LNCAP (cell line): ENCODE results near the gene DTL.

Source experiments
- CTCF ChIP-seq: fragments of 450-650 bp; IDR thresholded peaks from 2 replicates; pipeline ENCODE4 v1.5.1; 2017; ENCODE audit warnings: mild to moderate bottlenecking

DTL gene

DNA sequence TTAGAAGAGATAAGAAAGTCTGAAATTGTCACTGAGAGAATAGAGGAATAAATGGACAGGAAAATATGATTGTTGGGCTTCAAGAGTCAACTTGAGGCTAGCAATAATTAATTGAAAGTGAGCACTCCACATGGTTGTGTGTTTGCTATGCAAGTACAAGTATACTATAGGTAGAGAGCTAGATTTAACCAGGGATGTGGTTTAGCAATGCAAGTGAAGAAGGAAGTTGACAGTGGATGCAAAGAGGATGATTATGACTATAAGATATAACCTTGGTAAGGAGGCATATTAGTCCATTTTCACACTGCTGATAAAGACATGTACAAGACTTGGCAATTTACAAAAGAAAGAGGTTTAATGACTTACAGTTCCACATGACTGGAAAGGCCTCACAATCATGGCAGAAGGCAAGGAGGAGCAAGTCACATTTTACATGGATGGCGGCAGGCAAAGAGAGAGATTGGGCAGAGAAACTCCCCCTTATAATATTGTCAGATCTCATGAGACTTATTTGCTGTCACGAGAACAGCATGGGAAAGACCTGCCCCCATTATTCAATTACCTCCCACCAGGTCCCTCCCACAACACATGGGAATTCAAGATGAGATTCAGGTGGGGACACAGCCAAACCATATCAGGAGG, 47.3 kb downstream of the DTL start:
- no peak for TF ChIP-seq CTCF

DNA sequence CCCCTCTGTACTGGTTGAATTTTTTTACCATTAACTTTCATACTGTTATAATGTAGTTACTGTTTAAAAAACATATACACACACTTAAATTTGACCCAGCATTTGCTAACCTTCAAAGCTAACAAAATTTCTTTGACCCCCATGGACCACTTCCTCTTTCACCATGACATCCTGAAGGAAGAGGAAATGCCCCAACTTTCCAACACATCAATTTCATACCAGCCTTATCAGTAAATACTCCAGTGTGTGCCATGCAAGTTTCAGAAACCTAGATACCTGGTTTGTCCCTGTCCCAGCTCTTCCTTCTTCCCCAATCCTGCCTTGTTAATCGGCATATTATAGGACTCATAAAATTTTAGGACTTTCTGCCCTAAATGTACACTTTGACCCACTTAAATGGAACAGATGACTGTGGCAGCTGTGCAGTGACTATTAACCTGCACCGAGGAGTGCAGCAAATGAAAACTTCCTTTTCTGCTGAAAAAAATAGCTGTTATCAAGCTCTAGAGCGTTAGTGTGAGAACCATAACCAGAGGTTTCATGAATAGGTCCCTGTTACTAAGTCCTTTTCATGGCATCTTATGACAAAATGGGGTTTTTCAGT, 54.1 kb downstream of the DTL start:
- no peak for TF ChIP-seq CTCF

GRCh38 chr1:212091438-212092121, 56.0 kb downstream of the DTL start:
- no peak for TF ChIP-seq CTCF

DNA sequence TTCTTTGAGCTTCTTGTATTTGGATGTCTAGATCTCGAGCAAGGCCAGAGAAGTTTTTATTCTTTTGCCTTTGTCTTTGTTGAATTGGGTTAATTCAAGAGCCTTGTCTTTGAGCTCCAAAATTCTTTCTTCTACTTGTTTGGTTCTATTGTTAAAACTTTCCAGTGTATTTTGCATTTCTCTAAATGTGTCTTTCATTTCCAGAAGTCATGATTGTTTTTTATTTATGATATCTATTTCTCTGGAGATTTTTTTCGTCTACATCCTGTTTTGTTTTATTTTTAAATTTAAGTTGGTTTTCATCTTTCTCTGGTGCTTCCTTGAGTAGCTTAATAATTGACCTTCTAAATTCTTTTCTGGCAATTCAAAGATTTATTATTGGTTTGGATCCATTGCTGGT, 61.8 kb downstream of the DTL start:
- TF ChIP-seq CTCF: no peak

DNA sequence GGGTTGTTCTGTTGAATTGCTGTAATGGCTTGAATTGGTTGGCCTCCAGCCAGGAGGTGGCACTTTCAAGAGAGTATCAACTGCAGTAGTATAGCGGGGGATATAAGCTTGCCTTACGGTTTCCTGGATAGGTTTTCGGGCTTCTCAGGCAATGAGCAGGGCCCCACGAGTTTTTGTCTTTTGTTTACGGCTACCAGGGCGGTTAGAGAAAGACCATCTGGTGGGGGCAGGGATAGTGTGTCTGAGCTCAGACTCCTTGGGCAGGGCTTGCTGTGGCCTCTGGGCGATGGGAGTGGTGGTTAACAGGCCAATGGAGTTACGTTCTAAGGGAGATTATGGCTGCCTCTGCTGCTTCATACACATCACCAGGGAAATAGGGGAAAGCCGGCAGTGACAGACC, 62.8 kb downstream of the DTL start:
- no peak for TF ChIP-seq CTCF

- no peak for TF ChIP-seq CTCF
Measured at GRCh38 chr1:212098771-212099170, 63.2 kb downstream of the DTL start.

DNA sequence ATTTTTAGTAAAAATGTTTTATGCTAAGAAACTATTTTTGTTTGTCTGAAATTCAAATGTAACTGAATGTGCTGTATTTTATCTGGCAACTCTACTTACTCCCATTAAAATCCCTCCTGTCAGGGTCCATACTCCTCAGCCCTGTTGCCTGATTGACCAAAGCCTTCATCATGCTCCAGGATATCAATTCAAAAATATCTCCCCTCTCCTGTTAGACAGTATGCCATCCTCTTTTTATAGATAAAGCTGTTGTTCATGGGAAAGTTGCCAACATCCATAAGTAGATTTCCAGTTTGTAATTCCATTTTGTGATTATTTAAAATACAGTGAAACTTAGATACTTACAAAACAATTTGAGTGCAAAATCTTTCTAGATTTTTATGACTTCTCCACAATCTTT, 65.7 kb downstream of the DTL start:
- TF ChIP-seq CTCF: no peak
